ENCODE results near the gene PRKCE.

Gene PRKCE

GRCh38 chr2:46143429-46144132 lies 492.1 kb downstream of the PRKCE start:
- H3K4me3 ChIP-seq (ENCODE audit: low read depth, low read length): no peak overlapping the region
- TF ChIP-seq CTCF (IDR thresholded peaks at IDR 0.05; ENCODE audit: borderline replicate concordance, insufficient read depth, low read depth, low read length): no peak

GRCh38 chr2:46144133-46144800 lies 492.8 kb downstream of the PRKCE start:
- TF ChIP-seq CTCF (IDR thresholded peaks at IDR 0.05; ENCODE audit: borderline replicate concordance, insufficient read depth, low read depth, low read length): no peak
- H3K4me3 ChIP-seq (ENCODE audit: low read depth, low read length): no peak overlapping the region

- H3K4me3 ChIP-seq (ENCODE audit: low read depth, low read length): no peak overlapping the region
These were observed 493.5 kb downstream of the PRKCE start for GRCh38 chr2:46145017-46145416.

DNA sequence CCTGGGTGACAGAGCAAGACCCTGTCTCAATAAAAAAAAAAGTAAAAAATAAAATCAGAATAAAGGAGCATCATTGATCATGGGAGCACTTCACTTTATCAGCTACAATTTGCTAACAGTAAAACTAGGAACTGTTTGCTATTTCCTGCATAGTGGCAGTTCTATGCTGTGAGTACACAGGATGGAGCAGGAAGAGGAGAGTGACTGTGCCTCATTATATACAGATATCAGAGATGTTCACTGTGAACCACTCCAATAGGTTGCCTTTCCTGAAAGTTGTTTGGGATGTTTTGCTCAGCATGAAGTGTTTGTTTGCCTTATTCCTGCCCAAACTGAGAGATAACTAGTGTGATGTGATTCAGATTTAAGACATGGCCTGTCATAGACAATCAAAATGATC lies 494.4 kb downstream of the PRKCE start:
- no peak overlapping the region for H3K4me3 ChIP-seq (ENCODE audit: low read depth, low read length)
- TF ChIP-seq CTCF (IDR thresholded peaks at IDR 0.05; ENCODE audit: borderline replicate concordance, insufficient read depth, low read depth, low read length): no peak

More at GRCh38 chr2:46145017-46145416, 493.5 kb downstream of the PRKCE start:
- no peak for TF ChIP-seq CTCF (IDR thresholded peaks at IDR 0.05; ENCODE audit: borderline replicate concordance, insufficient read depth, low read depth, low read length)

- no peak overlapping the region for H3K4me3 ChIP-seq (ENCODE audit: low read depth, low read length)
- TF ChIP-seq CTCF (IDR thresholded peaks at IDR 0.05; ENCODE audit: borderline replicate concordance, insufficient read depth, low read depth, low read length): no peak
These were observed 495.5 kb downstream of the PRKCE start for GRCh38 chr2:46146866-46147502.

- no peak for TF ChIP-seq CTCF (IDR thresholded peaks at IDR 0.05; ENCODE audit: borderline replicate concordance, insufficient read depth, low read depth, low read length)
- no peak overlapping the region for H3K4me3 ChIP-seq (ENCODE audit: low read depth, low read length)
These were observed 496.3 kb downstream of the PRKCE start for GRCh38 chr2:46147626-46148368.
